KMS-11 (cell line): ENCODE results near the gene UFSP1.
"Not testable (repeated sequence)": the region's sequence is repeated elsewhere in the genome, so short reads cannot be mapped to it uniquely, and the experiment has no call there.

Experiments
- H2AFZ ChIP-seq: fragments of 200-600 bp; sonication (generic); 2 replicates; pipeline ENCODE4 v1.6.1; 2016; ENCODE audit warnings: antibody characterized with exemption, mixed run types, low read depth
- H3K27ac ChIP-seq: fragments of 200-600 bp; sonication (generic); 2 replicates; pipeline ENCODE4 v1.6.1; 2016; ENCODE audit warnings: mild to moderate bottlenecking, mixed run types
- H3K27me3 ChIP-seq: fragments of 200-600 bp; sonication (generic); 2 replicates; pipeline ENCODE4 v1.6.1; 2017; ENCODE audit warnings: mild to moderate bottlenecking, low read depth, mixed run types, moderate library complexity; ENCODE audit not compliant: insufficient read depth
- H3K36me3 ChIP-seq: fragments of 200-600 bp; sonication (generic); 2 replicates; pipeline ENCODE4 v1.6.1; 2017; ENCODE audit warnings: mild to moderate bottlenecking, mixed run types; ENCODE audit not compliant: insufficient read depth
- H3K4me1 ChIP-seq: fragments of 200-600 bp; sonication (generic); 2 replicates; pipeline ENCODE4 v1.6.1; 2016; ENCODE audit warnings: mild to moderate bottlenecking, low read depth, mixed run types; ENCODE audit not compliant: poor library complexity, severe bottlenecking
- H3K4me2 ChIP-seq: fragments of 200-600 bp; sonication (generic); 2 replicates; pipeline ENCODE4 v1.7.0; 2016; ENCODE audit warnings: mild to moderate bottlenecking, mixed run types
- H3K4me3 ChIP-seq: fragments of 200-600 bp; sonication (generic); IDR thresholded peaks from 2 replicates; pipeline ENCODE4 v1.6.1; 2017; ENCODE audit warnings: low read depth, low read length, mixed read lengths; ENCODE audit not compliant: insufficient read depth
- H3K79me2 ChIP-seq: fragments of 200-600 bp; sonication (generic); 2 replicates; pipeline ENCODE4 v1.6.1; 2016; ENCODE audit warnings: low read depth, mixed run types; ENCODE audit not compliant: insufficient read depth
- H3K9ac ChIP-seq: fragments of 200-600 bp; sonication (generic); 2 replicates; pipeline ENCODE4 v1.6.1; 2016; ENCODE audit warnings: mild to moderate bottlenecking, mixed run types
- H4K20me1 ChIP-seq: fragments of 200-600 bp; sonication (generic); 2 replicates; pipeline ENCODE4 v1.6.1; 2016; ENCODE audit warnings: mild to moderate bottlenecking, mixed run types; ENCODE audit not compliant: insufficient read depth
- TF ChIP-seq, protein P1 (sequence below): fragments of 200-600 bp; sonication (generic); conservative IDR thresholded peaks from 2 replicates; pipeline ENCODE4 v1.6.1; 2017; ENCODE audit warnings: low read depth, mild to moderate bottlenecking, antibody characterized with exemption, low read length, moderate library complexity, mixed read lengths

UFSP1 gene

DNA sequence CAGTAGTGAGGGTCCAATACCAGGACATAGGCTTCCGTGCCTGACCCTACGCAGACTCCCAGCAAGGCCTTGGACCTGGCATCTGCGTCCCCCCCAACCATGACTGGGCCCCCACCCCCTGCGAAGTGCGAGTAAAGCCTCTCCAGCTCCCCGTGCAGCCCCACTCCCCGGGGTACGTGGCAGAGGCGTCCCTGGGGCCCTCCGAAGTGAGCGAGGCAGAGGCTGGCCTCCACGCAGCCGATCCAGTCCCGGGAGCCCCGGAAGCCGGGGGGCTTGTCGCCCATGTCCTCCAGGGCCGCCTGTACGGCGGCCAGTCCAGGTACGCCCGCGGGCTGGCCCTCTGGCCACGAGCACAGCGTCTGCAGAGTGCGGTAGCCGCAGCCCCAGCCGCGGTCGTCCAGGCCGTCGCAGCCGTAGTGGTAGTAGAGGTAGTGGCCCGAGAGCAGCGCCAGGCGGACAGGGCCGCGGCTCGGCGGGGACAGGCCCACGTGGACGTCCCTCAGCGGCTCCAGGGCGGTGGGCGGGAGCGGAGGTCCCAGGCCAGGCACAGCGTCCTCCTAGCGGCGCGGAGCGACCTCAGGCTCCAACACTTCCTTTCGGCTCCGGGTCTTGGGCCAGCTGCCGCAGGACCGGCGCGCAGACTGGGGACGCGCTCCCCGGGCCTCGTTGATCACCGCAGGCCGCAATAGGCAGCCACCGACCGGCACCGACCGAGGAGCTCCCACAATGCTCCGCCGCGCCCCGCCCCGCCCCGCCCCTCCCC lies at the start of gene UFSP1:
UFSP1 (minus strand) TSS at position 728 of the 763 bp plus-strand sequence; CDS start at position 284, 444 bp downstream.
- Histone ChIP-seq H3K27me3 (peaks cover 38% of the 10 kb centered on the region), H3K9ac (peak within 1 kb of the TSS; percentile 64; the same call in 1 of the 2 replicates), H3K4me1 (no peaks in the 10 kb centered on the region), H3K27ac (peak within 1 kb of the TSS; percentile 42), H3K4me2 (peak within 1 kb of the TSS; percentile 91), H4K20me1 (no peaks in the 10 kb centered on the region), H2AFZ (peak within 1 kb of the TSS; percentile 90), H3K79me2 (no peaks in the 10 kb centered on the region), H3K36me3 (peaks cover 14% of the 10 kb centered on the region; the same call in 1 of the 2 replicates), H3K4me3 (no peak within 1 kb of the TSS)
- TF ChIP-seq, protein P1, sequence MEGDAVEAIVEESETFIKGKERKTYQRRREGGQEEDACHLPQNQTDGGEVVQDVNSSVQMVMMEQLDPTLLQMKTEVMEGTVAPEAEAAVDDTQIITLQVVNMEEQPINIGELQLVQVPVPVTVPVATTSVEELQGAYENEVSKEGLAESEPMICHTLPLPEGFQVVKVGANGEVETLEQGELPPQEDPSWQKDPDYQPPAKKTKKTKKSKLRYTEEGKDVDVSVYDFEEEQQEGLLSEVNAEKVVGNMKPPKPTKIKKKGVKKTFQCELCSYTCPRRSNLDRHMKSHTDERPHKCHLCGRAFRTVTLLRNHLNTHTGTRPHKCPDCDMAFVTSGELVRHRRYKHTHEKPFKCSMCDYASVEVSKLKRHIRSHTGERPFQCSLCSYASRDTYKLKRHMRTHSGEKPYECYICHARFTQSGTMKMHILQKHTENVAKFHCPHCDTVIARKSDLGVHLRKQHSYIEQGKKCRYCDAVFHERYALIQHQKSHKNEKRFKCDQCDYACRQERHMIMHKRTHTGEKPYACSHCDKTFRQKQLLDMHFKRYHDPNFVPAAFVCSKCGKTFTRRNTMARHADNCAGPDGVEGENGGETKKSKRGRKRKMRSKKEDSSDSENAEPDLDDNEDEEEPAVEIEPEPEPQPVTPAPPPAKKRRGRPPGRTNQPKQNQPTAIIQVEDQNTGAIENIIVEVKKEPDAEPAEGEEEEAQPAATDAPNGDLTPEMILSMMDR: no peak

DNA sequence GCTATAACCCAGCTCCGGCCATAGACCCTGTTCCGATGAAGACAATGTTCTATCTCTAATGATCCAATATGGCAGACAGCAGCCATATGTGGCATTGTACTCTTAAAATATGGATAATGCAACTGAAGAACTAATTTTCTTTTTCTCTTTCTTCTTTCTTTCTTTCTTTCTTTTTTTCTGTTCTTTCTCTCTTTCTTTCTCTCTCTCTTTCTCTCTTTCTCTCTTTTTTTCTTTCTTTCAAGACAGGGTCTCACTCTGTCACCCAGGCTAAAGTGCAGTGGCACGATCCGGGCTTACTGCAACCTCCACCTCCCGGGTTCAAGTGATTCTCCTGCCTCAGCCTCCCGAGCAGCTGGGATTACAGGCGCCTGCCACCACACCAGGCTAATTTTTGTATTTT lies 46.7 kb upstream of the UFSP1 start:
- not testable (repeated sequence) for H3K4me2 ChIP-seq, H3K79me2 ChIP-seq, H3K4me3 ChIP-seq, H3K4me1 ChIP-seq, H4K20me1 ChIP-seq, H3K27ac ChIP-seq, H3K9ac ChIP-seq, H3K36me3 ChIP-seq, H2AFZ ChIP-seq
- peaks cover 63% of the 10 kb centered on the region for H3K27me3 ChIP-seq

DNA sequence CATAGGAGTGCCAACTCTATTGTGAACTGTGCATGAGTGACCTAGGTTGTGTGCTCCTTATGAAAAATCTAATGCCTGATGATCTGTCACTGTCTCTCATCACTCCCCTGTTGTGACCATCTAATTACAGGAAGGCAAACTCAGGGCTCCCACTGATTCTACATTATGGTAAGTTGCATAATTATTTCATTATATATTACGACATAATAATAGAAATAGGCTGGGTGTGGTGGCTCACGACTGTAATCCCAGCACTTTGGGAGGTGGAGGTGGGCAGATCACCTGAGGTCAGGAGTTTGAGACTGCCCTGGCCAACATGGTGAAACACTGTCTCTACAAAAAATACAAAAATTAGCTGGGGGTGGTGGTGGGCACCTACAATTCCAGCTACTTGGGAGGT lies 45.9 kb upstream of the UFSP1 start:
- H2AFZ ChIP-seq, H3K4me1 ChIP-seq, H3K9ac ChIP-seq, H3K27ac ChIP-seq, H3K4me3 ChIP-seq, H3K79me2 ChIP-seq, H3K36me3 ChIP-seq, H4K20me1 ChIP-seq, H3K4me2 ChIP-seq: not testable (repeated sequence)
- peaks cover 68% of the 10 kb centered on the region for H3K27me3 ChIP-seq

DNA sequence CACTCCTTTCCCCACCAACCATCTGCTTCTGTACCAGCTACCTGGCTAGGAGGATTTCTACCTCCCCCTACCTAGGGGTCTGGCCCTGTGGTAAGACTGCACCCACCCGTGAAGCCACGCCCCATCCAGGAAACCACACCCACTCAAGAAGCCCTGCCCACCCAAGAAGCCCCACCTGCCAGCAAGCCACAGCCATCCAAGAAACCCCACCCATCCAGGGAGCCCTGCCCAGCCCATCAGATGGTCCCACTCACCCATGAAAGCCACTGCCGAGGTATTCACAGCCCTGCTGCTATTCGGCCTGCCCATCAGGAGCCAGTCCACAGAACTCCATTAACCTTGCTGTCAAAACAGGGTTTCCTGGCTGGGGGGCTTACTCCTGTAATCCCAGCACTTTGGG lies 44.2 kb upstream of the UFSP1 start:
- Histone ChIP-seq H3K79me2 (no peaks in the 10 kb centered on the region), H3K4me2 (no peak overlapping the region), H3K4me3 (no peak overlapping the region), H3K4me1 (no peaks in the 10 kb centered on the region), H2AFZ (no peak overlapping the region), H4K20me1 (no peaks in the 10 kb centered on the region), H3K27ac (no peak overlapping the region), H3K9ac (no peak overlapping the region), H3K36me3 (no peaks in the 10 kb centered on the region), H3K27me3 (peaks cover 74% of the 10 kb centered on the region)
- TF ChIP-seq, protein P1: no peak

DNA sequence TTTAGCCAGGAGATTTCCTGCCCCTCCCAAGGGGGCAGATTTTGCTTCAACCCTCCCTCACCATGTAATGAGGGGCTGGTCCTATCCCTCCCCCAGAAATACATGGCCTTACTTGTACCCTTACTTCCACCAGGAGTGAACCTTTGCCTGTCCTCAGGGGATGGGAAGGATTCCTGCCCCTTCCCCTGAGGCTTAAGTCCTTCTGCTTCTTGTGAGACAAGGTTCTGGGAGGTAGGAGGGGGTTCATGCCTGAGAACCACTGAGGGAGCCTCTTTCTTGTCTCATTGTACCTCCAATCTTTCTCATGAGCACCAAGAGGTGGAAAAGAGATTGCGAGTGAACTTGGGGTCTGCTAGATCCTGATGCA lies 40.3 kb upstream of the UFSP1 start:
- no peak overlapping the region for H3K9ac ChIP-seq
- H3K4me1 ChIP-seq: no peaks in the 10 kb centered on the region
- H4K20me1 ChIP-seq: no peaks in the 10 kb centered on the region
- H3K27ac ChIP-seq: no peak overlapping the region
- TF ChIP-seq, protein P1: no peak
- H3K36me3 ChIP-seq: no peaks in the 10 kb centered on the region
- H3K4me3 ChIP-seq: no peak overlapping the region
- no peaks in the 10 kb centered on the region for H3K79me2 ChIP-seq
- H3K4me2 ChIP-seq: no peak overlapping the region
- H2AFZ ChIP-seq: no peak overlapping the region
- H3K27me3 ChIP-seq: peaks cover 57% of the 10 kb centered on the region

DNA sequence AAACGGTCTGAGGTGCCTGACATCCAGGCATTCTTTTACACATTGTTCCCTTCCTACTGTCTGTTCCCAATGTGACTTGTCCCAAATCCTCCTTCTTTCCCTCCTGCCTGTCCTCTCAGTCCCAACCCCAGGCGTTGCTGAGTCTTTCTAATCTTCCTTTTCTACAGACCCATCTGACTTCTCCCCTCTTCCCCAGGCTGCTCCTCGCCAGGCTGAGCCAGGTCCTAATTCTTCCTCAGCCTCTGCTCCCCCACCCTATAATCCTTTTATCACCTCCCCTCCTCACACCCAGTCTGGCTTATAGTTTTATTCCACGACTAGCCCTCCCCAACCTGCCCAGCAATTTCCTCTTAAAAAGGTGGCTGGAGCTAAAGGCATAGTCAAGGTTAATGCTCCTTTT lies 34.1 kb upstream of the UFSP1 start:
- H3K27me3 ChIP-seq, H2AFZ ChIP-seq, H4K20me1 ChIP-seq, H3K36me3 ChIP-seq, H3K4me1 ChIP-seq, H3K4me2 ChIP-seq, H3K27ac ChIP-seq, H3K79me2 ChIP-seq, H3K4me3 ChIP-seq, H3K9ac ChIP-seq: not testable (repeated sequence)
